IPS-11a (cell line): ENCODE results near the gene SRF.
"Not testable (repeated sequence)": the region's sequence is repeated elsewhere in the genome, so short reads cannot be mapped to it uniquely, and the experiment has no call there.

Experiments
- H3K4me3 ChIP-seq: one replicate; pipeline ENCODE4 v1.5.1; 2013; ENCODE audit warnings: low read depth, low read length, control low read depth

The SRF gene

DNA sequence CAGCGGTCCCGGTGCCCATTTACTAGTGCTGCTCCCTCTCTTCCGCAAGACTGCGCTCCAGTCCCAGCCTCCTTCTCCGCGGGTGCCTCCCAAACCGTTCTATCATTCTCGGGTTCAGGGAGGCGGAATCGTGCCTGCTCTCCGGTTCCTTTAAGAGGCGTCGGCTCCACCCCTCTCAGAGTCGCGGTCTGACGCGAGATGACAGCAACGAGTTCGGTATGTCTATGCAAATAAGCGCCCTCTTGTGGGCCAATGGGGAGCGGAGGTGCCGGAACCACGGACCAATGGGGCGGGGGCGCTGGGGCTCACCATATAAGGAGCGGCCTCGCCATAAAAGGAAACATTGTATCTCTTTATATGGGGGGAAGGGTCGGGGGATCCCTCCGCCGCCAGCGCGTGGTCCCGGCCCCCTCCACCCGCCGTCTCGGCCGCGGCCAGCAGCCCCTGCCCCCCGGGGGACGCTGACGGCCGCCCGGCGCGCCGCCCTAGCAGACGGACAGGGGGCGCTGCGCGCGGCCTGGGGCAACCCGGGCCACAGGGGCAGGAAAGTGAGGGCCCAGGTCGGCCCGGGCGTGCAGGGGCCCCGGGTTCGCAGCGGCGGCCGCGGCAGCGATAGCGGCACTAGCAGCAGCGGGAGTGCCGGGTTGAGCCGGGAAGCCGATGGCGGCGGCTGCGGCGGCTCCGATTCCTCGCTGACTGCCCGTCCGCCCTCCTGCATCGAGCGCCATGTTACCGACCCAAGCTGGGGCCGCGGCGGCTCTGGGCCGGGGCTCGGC lies at the start of gene SRF:
TSS of gene SRF (plus strand) at position 339 of the 776 bp plus-strand sequence. CDS start at position 727, 388 bp downstream.
- peak within 1 kb of the TSS; percentile 91 for H3K4me3 ChIP-seq

DNA sequence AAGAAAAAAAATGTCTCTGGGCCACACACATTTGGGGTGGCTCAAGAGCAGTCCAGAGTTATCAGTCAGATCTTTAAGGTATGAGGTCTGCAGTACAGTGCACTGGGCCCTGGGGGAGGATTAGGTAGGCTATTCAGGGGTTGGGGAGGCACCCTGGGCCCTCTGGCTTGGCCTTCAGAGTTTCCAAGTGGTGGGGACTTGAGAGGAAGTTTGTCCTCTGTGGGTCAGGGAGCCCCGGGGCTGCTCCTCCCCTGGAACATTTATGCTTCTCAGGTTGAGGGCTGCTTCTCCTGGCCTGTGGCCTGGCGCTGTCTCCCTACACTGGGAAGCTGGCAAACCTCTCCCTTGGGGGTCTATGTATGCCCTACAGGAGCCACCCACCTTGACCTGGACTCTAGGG lies 48.9 kb upstream of the SRF start:
- no peak overlapping the region for H3K4me3 ChIP-seq

DNA sequence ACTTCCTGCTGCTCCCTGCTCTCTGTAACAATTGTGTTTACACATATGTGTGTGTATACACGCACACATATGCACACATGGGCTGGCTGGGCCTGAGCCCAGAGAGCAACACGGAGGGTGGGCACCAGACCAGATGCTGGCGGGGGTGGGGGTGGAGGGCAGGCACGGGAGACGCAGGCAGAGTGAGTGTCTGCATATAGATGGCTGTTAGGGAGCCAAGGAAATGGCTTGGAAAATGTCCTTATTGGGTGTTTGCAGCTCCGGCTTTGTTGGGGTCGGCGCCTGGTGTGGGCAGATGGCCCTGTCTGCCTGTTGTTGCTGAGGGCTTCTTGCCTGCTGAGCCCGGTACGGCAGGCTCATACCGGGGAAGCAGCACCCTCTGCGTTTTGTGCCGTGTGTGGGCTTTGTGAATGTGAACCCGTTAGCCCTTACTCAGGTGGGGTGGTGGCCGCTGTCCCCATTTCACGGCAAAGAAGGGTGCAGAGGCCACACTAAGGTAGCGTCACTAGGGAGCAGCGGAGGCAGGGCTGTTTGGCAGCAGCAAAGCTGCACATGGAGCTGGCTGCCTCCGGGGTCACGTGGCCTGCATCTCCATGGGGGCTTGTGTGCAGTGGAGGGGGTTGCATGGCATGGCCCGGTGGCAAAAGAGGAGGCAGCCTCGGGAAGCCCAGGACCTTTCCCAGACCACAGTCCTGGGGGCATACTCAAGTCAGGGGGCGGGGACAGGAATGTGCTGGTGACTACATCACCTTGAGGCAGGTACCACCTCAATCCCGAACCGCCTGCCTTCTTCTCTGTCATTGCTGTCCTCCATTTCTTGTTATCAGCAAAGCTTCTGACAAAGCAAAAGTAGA lies 47.4 kb upstream of the SRF start:
- H3K4me3 ChIP-seq, result no peak overlapping the region

DNA sequence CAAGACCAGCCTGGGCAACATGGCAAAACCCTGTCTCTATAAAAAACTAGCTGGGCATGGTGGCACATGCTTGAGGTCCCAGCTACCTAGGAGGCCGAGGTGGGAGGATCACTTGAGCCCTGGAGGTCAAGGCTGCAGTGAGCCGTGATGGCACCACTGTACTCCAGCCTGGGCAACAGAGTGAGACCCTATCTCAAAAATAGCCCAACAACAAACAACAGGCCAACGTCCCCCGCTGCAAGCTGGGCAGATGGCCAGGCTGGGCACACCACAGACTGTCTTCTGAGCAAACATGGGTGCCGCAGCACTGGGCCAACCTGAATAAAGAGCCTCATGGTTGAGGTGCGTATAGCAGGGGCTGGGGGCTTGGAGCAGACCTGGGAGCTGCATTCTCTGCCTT lies 46.6 kb upstream of the SRF start:
- no peak overlapping the region for H3K4me3 ChIP-seq

DNA sequence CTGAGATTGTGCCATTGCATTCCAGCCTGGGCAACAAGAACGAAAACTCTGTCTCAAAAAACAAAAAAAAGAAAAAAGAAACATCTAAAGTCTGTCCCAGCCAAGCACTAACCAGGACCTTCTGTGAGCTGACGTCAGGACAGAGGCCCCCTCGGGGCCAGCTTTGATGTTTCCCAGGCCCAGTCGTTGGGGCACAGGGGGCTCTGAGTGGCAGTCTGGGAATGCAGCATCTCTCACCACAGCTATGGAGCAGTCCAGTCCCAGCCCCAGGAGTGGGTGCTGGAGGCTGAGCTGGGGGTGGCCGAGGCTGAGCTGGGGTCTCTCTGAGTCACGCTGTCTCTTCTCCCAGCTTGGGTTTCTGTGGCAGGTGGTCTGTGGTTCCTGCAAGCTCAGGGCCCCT lies 46.0 kb upstream of the SRF start:
- no peak overlapping the region for H3K4me3 ChIP-seq

DNA sequence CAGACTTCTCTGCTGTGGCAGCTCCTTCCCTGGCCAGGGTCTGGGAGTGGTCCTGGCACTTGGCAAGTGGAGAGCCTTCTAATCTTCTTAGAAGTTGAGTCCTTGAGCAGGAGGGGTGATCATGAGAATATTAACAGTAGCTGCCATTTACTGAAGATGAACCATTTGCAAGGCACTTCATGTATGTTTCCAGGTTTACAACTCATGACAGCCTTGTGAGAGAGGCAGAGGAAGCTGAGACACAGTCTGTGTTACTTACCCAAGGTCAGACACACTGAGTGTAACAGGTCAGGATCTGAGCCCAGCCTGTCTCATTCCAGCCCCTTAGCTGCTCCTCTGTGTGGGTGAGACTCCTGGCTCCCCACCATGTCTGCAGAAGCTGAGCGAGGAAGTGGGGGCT lies 45.5 kb upstream of the SRF start:
- H3K4me3 ChIP-seq, result no peak overlapping the region

DNA sequence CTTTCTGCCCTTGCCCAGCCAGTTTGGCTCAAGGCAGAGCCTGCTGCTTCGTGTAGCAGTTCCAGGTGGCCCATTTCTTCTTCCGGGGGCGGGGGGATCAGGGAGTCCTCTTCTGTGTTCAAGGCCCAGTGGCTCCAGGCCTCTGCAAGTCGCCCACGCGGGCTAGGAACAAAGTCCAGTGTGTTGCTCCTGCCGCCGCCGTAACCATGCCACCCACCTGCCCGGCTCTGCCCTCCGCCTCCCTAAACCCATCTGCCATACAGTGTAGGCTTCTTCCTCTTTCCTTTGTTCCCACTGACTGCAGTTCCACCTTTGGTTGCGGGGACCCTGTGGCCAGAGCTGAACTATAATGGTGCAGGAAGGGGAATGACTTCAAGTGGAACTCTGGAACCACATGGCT lies 43.9 kb upstream of the SRF start:
- no peak overlapping the region for H3K4me3 ChIP-seq

DNA sequence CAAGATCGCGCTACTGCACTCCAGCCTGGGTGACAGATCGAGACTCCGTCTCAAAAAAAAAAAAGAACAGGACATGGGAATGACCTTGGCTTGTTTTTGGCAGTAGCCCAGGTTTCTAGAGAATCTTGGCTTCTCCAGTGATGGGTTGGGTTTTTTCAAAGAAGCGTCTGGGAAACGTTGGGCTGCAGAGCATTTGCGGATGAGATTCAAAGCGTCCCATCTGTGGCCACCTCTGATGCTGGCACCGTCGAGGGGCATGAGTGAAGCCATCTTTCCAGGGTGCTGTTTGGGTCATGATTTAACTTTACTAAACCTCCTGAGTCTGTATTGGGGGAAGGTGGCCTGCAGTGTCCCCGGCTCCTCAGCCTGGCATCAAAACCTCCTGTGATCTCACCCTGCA lies 43.2 kb upstream of the SRF start:
- no peak overlapping the region for H3K4me3 ChIP-seq

DNA sequence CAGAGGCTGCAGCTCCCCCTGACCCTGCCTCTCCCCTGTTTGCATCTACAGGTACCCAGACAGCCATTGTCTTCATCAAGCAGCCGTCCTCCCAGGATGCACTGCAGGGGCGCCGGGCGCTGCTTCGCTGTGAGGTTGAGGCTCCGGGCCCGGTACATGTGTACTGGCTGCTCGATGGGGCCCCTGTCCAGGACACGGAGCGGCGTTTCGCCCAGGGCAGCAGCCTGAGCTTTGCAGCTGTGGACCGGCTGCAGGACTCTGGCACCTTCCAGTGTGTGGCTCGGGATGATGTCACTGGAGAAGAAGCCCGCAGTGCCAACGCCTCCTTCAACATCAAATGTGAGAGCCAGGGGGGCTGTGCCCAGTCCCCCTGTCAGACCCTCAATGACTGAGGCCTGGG lies 42.1 kb upstream of the SRF start:
- no peak overlapping the region for H3K4me3 ChIP-seq

DNA sequence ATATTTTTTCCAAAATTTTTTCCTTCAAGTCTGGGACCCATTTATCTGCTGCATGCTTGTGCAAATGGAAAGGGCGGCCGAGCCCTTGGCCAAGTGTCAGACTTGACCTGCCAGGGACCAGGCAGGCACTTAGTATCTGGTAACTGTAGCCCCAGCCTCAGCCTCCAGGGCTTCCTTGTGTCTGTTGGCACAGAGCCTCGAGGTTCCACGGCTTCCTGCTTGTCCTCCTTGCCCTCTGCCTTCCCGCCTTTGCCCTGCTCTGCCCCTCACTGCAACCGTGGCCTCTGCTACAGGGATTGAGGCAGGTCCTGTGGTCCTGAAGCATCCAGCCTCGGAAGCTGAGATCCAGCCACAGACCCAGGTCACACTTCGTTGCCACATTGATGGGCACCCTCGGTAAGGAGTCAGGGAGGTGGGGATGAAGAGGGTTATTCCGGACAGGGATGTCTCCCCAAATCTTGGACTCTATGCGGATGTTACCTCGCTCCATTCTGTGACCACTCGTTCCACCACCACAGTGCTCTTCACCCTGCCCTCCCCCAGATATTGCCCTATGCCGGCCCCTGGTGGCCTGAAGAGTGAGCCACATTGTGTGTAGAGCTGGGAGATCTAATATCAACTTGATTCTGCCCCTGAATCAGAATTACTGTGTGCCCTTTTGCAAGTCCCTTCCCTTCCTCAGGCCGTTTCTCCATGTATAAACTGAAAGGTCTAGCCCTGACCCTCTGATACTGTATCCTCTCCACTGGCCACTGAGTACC lies 41.5 kb upstream of the SRF start:
- no peak overlapping the region for H3K4me3 ChIP-seq

DNA sequence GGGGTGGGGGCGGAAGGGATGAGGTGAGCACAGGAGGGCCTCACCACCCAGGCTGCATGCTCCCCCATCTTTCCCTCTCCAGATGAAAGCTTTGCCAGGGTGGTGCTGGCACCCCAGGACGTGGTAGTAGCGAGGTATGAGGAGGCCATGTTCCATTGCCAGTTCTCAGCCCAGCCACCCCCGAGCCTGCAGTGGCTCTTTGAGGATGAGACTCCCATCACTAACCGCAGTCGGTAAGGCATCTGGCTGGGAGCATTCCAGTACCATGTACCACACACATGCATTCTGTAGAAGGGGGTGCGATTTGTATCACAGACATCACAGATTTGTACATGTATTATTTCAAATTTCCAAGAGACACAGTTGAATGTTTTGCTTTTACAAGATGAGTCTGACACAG lies 40.6 kb upstream of the SRF start:
- H3K4me3 ChIP-seq, result no peak overlapping the region

DNA sequence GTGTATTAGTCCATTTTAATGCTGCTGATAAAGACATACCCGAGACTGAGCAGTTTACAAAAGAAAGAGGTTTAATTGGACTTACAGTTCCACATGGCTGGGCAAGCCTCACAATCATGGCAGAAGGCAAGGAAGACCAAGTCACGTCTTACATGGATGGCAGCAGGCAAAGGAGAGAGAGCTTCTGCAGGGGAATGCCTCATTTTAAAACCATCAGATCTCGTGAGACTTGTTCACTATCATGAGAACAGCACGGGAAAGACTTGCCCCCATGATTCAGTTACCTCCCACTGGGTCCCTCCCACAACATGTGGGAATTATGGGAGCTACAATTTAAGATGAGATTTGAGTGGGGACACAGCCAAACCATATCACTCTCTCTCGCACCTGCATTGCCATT lies 39.7 kb upstream of the SRF start:
- not testable (repeated sequence) for H3K4me3 ChIP-seq

DNA sequence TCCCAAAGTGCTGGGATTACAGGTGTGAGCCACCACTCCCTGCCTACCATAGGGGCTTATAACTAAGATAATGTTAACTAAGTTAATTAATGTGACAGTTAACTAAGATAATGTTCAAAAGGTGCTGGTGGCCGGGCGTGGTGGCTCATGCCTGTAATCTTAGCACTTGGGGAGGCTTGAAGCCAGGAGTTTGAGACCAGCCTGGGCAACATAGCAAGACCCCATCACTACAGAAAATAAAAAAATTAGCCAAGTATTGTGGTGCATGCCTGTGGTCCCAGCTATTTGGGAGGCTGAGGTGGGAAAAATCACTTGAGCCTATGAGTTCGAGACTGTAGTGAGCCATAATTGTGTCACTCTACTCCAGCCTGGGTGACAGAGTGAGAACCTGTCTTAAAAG lies 32.8 kb upstream of the SRF start:
- no peak overlapping the region for H3K4me3 ChIP-seq

DNA sequence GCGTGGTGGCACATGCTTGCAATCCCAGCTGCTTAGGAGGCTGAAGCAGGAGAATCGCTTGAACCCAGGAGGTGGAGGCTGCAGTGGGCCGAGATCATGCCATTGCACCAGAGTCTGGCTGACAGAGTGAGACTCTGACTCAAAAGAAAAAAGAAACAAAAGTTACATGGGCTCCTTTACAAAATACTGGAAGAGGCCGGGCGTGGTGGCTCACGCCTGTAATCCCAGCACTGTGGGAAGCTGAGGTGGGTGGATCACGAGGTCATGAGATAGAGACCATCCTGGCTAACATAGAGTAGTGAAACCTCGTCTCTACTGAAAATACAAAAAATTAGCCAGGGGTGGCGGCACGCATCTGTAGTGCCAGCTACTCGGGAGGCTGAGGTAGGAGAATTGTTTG lies 31.1 kb upstream of the SRF start:
- not testable (repeated sequence) for H3K4me3 ChIP-seq

DNA sequence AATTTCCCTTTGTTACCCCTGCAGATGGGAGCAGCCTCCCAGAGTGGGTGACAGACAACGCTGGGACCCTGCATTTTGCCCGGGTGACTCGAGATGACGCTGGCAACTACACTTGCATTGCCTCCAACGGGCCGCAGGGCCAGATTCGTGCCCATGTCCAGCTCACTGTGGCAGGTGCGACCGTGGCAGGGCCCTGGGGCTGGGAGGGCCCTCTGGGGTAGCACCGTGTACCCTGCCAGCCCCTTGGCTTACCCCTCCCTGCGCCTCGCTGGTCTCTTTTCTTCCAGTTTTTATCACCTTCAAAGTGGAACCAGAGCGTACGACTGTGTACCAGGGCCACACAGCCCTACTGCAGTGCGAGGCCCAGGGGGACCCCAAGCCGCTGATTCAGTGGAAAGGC lies 29.4 kb upstream of the SRF start:
- no peak overlapping the region for H3K4me3 ChIP-seq

DNA sequence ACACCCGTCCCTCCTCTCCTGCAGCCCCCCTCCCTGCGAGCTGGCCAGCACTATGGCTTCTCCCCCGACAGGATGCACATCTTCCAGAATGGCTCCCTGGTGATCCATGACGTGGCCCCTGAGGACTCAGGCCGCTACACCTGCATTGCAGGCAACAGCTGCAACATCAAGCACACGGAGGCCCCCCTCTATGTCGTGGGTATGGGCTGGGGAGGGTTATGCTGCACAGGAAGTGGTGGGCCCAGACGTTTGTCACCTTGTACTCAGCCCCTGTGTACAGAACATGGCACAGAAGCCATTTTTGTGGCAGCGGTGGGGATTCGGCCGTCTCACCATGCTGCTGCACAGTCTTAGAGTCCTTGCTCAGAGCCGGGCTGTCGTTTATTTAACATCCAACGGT lies 29.0 kb upstream of the SRF start:
- H3K4me3 ChIP-seq, result no peak overlapping the region

DNA sequence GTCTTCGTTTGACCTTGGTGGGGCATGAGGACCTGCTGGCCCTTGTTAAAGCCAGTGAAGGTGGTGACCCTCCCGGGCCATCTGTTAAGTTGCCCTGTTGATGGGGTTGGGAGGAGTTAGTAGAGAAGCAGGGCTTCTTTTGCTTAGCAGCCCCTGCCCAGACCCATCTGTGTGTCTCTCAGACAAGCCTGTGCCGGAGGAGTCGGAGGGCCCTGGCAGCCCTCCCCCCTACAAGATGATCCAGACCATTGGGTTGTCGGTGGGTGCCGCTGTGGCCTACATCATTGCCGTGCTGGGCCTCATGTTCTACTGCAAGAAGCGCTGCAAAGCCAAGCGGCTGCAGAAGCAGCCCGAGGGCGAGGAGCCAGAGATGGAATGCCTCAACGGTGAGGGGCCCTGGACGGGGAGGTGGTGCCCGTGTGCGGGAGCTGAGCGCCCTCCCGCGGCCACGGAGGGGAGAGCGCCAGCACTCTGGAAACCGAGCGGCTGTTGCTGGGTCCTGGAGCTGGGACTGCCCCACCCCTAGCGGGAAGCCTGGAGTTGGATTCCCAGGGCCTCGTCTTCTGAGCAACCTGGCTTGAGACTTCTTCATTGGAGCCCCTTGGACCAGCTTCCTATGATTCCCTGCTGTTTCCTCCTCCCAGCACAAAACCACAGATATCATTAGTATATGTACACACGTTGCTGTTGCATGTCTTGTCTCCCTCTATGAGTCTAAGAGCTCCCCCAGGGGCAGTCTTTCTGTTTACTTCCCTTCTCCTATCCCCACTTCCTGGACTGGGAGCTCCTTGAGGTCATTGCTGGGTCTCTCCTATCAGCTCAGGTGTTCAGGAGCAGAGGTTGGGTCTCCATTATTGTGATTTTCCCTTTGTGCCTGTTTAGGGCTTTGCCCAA lies 27.6 kb upstream of the SRF start:
- H3K4me3 ChIP-seq, result no peak overlapping the region

DNA sequence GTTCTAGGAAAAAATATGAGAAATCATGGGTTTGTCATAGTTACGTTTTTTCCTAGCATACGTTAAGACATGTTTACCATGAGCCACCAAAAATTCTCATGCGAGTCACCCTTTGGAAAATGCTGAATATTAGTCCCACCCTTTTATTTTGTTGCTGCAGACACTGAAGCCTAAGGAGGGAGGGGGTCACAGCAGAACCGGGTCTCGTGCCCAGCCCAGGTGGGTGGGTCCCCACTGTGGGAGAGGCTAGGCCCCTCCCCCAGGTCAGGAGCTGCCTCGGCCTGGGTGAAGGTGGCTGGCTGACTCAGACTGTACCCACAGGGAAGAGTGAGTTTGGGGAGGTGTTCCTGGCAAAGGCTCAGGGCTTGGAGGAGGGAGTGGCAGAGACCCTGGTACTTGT lies 26.2 kb upstream of the SRF start:
- no peak overlapping the region for H3K4me3 ChIP-seq

DNA sequence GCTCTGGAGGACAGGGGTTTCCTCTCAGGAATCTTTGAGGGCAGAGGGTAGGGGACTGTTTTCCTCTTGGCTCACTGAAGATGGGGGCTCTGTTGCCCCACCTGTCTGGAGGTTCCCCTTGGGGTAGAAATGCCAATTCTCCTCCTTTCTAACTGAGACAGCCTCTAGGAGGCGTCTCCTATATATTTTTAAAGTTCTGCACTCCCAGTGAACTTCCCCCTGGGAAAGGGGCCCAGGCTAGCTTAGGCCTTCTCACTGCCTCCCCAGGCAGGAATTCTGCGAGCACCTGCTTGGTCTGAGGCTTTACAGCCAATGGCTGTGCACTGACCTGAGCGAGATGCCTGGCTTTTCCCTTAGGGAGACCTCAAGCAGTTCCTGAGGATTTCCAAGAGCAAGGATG lies 24.8 kb upstream of the SRF start:
- no peak overlapping the region for H3K4me3 ChIP-seq
